Right lobe of liver (tissue), 6 donors: ENCODE measurements around the gene RNF13. TPM values are rescaled to one million over a fixed set of nuclear protein-coding genes. Genes with fewer than 3 reads are reported as not detected.

Experiments used
- ATAC-seq, 4 donors: fragments of 200-7000 bp; cut with Tn5 transposase; one replicate each; pipeline ENCODE4 v1.9.1; 2020; ENCODE audit warnings: mild to moderate bottlenecking in 4 of 4, moderate library complexity in 4 of 4
- DNase-seq, 3 donors: peaks; one replicate each; pipeline ENCODE4 v3.0.0-alpha.2; 2020
- H3K27ac ChIP-seq, 3 donors: fragments of 200-600 bp; one replicate each; pipeline ENCODE4 v1.8.0; 2022
- H3K27me3 ChIP-seq, 2 donors: fragments of 200-600 bp; one replicate each; pipeline ENCODE4 v1.8.0; 2022
- H3K36me3 ChIP-seq, 4 donors: fragments of 200-600 bp; sonication (generic) in 1 of 4; one replicate each; pipeline versions ENCODE4 v1.5.1 to v1.8.0; 2017 to 2022; ENCODE audit warnings: control low read depth in 1 of 4
- H3K4me1 ChIP-seq, 4 donors: fragments of 200-600 bp; sonication (generic) in 1 of 4; one replicate each; pipeline versions ENCODE4 v1.5.1 to v1.8.0; 2017 to 2022; ENCODE audit warnings: control low read depth in 1 of 4
- H3K4me3 ChIP-seq, 3 donors: fragments of 200-600 bp; one replicate each; pipeline ENCODE4 v1.8.0; 2022
- H3K9me3 ChIP-seq, 4 donors: fragments of 200-600 bp; sonication (generic) in 1 of 4; one replicate each; pipeline versions ENCODE4 v1.5.1 to v1.8.0; 2017 to 2022; ENCODE audit warnings: control low read depth in 1 of 4
- POLR2A ChIP-seq: fragments of 450-650 bp; IDR thresholded peaks from one replicate; pipeline ENCODE4 v1.6.1; 2017; ENCODE audit warnings: antibody characterized with exemption, mild to moderate bottlenecking
- WGBS: methylation state at CpG from one replicate; pipeline ENCODE4 v1.1.6; 2018; ENCODE audit warnings: low coverage, low lambda C conversion rate; ENCODE audit not compliant: insufficient coverage; ENCODE audit errors: missing lambda C conversion rate; 5-methylcytosine and 5-hydroxymethylcytosine counted together
- intact Hi-C, 2 donors: fragments of 100-400 bp; cut with DNase I; formaldehyde crosslinking; loops; one replicate each; pipeline versions ENCODE4 v1.11.2 to v1.14.1; 2022
- total RNA-seq, 6 experiments: library from RNA; depleted of rRNA in 2 of 6; stranded (reverse); fragments of >200 nt in 2 of 6; fragmentation: NEBNext Ultra II Directional in 3 of 6; extraction: Animal tissue kit (Norgen Biotek cat#: 25700) in 3 of 6; gene quantifications; one replicate each; pipeline versions ENCODE4 v1.1.0 to v1.2.4, GENCODE V29; 2016 to 2023
- TF ChIP-seq, protein P1 (sequence below), 4 donors: fragments of 200-600 bp in 3 of 4; fragments of 450-650 bp in 1 of 4; IDR thresholded peaks; one replicate each; pipeline versions ENCODE4 v1.5.1 to v1.8.0; 2016 to 2022; ENCODE audit warnings: antibody characterized with exemption in 4 of 4, mild to moderate bottlenecking in 2 of 4
- donor health status: DM: no; HTN: yes; CAD: no.
- donor health status: DM: no; HTN: no; CAD: no.
- donor health status: DM: no; HTN: no; CAD: no.
- donor health status: DM: no; HTN: yes; CAD: no.
- donor health status: DM: no; HTN: yes; CAD: no.

The RNF13 gene
- total RNA-seq, 6 experiments from 2014 or later = 45.0 to 55.6 (median 47.5) TPM

DNA sequence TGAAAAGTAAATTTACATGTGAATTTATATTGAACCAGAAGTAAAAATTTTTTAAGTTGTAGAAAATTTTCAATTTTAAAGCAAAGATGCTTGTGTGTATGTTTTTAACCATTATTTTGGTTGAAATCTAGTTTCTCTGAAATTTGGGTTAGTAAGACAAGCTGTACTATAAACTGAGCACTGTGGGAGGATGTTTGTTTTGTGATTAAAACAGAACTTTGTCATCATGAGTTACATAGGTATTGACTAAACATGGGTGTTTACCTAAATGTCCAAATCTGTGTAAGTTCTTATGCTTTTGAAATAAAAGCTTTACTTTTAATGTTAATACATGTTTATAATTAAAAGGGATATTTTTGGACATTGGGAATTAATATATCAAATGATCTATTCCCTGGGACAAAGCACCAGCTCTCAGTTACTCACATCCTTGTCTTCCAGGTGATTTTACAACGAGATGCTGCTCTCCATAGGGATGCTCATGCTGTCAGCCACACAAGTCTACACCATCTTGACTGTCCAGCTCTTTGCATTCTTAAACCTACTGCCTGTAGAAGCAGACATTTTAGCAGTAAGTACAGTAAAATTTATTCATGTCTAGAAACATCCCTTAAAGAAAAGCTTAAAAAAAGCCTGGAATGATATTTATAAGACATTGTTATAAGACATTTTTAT lies 32.7 kb downstream of the RNF13 start:
- ATAC-seq (peak; percentile 77 to 84 (median 81)), DNase-seq (no peak)
- peaks cover 0 to 50% (median 14%) of the 10 kb centered on the region in 4 donors for H3K4me1 ChIP-seq
- no peaks in the 10 kb centered on the region for H3K9me3 ChIP-seq
- peaks cover 0 to 3% (median 0%) of the 10 kb centered on the region in 4 donors for H3K36me3 ChIP-seq
- intact Hi-C loops = no loop called here
- TF ChIP-seq, protein P1, sequence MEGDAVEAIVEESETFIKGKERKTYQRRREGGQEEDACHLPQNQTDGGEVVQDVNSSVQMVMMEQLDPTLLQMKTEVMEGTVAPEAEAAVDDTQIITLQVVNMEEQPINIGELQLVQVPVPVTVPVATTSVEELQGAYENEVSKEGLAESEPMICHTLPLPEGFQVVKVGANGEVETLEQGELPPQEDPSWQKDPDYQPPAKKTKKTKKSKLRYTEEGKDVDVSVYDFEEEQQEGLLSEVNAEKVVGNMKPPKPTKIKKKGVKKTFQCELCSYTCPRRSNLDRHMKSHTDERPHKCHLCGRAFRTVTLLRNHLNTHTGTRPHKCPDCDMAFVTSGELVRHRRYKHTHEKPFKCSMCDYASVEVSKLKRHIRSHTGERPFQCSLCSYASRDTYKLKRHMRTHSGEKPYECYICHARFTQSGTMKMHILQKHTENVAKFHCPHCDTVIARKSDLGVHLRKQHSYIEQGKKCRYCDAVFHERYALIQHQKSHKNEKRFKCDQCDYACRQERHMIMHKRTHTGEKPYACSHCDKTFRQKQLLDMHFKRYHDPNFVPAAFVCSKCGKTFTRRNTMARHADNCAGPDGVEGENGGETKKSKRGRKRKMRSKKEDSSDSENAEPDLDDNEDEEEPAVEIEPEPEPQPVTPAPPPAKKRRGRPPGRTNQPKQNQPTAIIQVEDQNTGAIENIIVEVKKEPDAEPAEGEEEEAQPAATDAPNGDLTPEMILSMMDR (IDR thresholded peaks at IDR 0.05) = no peak
- H3K27me3 ChIP-seq = no peaks in the 10 kb centered on the region
- H3K27ac ChIP-seq = peak overlapping the region in 2 of 3 donors; percentile 55 to 60
- no peak overlapping the region for H3K4me3 ChIP-seq
- WGBS = 62% methylated on average over 1 of the region's 1 CpG

DNA sequence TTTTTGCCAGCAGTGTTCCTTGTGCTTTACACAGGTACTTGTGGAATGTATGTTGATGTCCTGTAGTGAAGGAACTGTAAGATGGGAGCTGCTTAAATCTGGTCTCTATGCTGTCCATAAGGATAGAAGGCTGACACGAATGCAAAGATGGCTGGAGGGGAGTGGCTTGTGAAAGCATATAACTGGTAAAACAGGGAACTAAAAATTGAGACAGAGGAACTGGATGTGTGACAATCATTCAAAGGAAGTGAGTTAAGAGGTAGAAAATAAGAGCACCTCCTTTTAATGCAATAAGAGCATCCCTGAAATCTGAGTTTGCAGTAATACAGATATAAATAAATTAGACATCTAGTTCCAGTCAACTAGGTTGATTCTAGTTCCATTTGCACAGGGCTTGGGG lies 35.2 kb downstream of the RNF13 start:
- no peak for ATAC-seq
- intact Hi-C loops = no loop called here

DNA sequence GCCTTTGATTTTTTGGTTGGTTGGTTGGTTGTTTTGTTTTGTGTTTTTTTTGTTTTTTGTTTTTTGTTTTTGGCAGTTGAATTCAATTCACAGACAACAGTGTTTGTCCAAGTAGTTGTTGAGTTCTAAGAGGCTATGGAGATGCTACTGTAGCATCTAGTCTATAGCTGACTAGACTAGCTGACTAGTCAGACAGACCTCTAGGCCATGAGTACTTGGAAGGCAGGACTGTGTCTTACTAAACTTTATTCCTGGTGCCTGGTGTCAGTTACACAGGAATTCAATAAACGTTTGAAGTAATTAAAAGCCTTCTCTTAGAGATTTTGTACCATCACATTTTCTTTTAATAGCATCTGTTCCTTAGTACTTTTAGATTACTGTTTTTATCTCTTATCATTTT lies 35.7 kb downstream of the RNF13 start:
- WGBS = 93% methylated on average over 1 of the region's 1 CpG

More for the DNA sequence above, 35.2 kb downstream of the RNF13 start:
- Histone ChIP-seq H3K27me3 (no peaks in the 10 kb centered on the region), H3K4me1 (peaks cover 0 to 30% (median 10%) of the 10 kb centered on the region in 4 donors), H3K36me3 (peaks cover 0 to 5% (median 1%) of the 10 kb centered on the region in 4 donors), H3K9me3 (no peaks in the 10 kb centered on the region), H3K4me3 (no peak overlapping the region), H3K27ac (no peak overlapping the region)
- no peak for DNase-seq
- TF ChIP-seq, protein P1 (IDR thresholded peaks at IDR 0.05) = no peak
- TF ChIP-seq POLR2A = no peak
- WGBS = 89% methylated on average over 1 of the region's 1 CpG

DNA sequence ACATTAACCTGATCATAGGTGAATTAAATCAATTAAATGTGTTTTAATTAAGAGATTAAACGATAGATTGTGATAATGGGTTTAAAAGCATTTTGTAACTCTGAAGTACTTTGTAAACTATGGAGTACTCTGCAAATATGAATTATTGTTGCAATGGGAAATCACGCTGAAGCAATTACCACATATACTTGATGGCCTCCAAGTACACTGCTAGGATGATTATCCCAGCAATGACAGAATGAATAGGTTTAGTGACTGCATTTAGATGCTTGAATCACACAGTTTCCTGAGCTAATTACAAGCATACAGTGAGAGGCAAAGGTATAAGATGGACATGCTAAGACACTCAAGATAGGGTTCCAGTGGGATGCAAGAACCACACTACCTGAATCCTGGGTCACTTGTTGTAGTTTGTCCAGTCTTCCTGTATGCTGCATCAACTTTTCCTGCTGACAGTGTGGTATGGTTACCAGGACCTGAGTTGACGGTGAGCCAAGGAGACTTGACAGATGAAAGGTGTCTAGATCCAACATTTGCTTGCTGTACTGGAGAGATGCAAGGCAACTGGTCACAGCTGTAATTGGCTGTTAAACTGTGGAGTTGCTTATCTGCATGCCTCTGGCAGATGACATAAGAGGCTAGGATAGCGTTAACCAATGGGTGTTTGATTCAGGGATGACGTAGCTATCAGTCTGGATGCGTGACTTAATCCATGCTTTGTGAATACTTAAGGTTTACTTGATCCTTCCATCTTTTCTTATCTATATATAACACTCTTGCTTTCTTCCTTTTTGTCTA lies 38.0 kb downstream of the RNF13 start:
- Histone ChIP-seq H3K27ac (no peak overlapping the region), H3K36me3 (peaks cover 0 to 9% (median 1%) of the 10 kb centered on the region in 4 donors), H3K4me1 (peaks cover 0 to 6% (median 0%) of the 10 kb centered on the region in 4 donors), H3K4me3 (no peak overlapping the region), H3K9me3 (no peaks in the 10 kb centered on the region), H3K27me3 (no peaks in the 10 kb centered on the region)
- intact Hi-C loops = no loop called here
- ATAC-seq (no peak), DNase-seq (no peak)
- TF ChIP-seq, protein P1 (IDR thresholded peaks at IDR 0.05) = no peak
- TF ChIP-seq POLR2A = no peak
- WGBS = 69% methylated on average over 6 of the region's 6 CpGs

More for the DNA sequence above, 35.7 kb downstream of the RNF13 start:
- no peaks in the 10 kb centered on the region for H3K9me3 ChIP-seq
- TF ChIP-seq POLR2A = no peak
- TF ChIP-seq, protein P1 (IDR thresholded peaks at IDR 0.05) = no peak
- H3K4me3 ChIP-seq = no peak overlapping the region
- intact Hi-C loops = no loop called here
- H3K27ac ChIP-seq = no peak overlapping the region
- no peak for ATAC-seq
- H3K27me3 ChIP-seq = no peaks in the 10 kb centered on the region
- peaks cover 0 to 5% (median 1%) of the 10 kb centered on the region in 4 donors for H3K36me3 ChIP-seq
- no peak for DNase-seq
- peaks cover 0 to 26% (median 9%) of the 10 kb centered on the region in 4 donors for H3K4me1 ChIP-seq
